HG02943 (cell line): ENCODE results near the gene USB1.

Experiments
- ATAC-seq: cut with Tn5 transposase; IDR thresholded peaks from one replicate; pipeline ENCODE4 v1.9.1; 2021; ENCODE audit warnings: mild to moderate bottlenecking, low read depth, moderate library complexity; ENCODE audit not compliant: unreplicated experiment

Gene USB1

GRCh38 chr16:58013201-58013956 is 12.2 kb downstream of the USB1 start:
- ATAC-seq = no peak

GRCh38 chr16:58016840-58017446 is 15.7 kb downstream of the USB1 start:
- no peak for ATAC-seq

GRCh38 chr16:58018803-58019202 is 17.6 kb downstream of the USB1 start:
- no peak for ATAC-seq

GRCh38 chr16:58019866-58020538 is 18.8 kb downstream of the USB1 start:
- no peak for ATAC-seq

GRCh38 chr16:58020628-58021521 is 19.7 kb downstream of the USB1 start:
- no peak for ATAC-seq

- no peak for ATAC-seq
Observed at GRCh38 chr16:58021661-58022551, 20.7 kb downstream of the USB1 start.

GRCh38 chr16:58022601-58023371 is 21.6 kb downstream of the USB1 start:
- no peak for ATAC-seq

- no peak for ATAC-seq
Observed at GRCh38 chr16:58024486-58025350, 23.5 kb downstream of the USB1 start.

GRCh38 chr16:58025351-58026138 is 24.3 kb downstream of the USB1 start, which contains the start of gene MMP15:
MMP15 (plus strand) TSS chr16:58025754; CDS start chr16:58026351, 597 bp downstream.
- ATAC-seq = no peak

- ATAC-seq = no peak
Observed at GRCh38 chr16:58026139-58026704, 25.0 kb downstream of the USB1 start.

- ATAC-seq = no peak
Observed at GRCh38 chr16:58026705-58027160, 25.5 kb downstream of the USB1 start.

GRCh38 chr16:58027161-58027915 is 26.1 kb downstream of the USB1 start:
- no peak for ATAC-seq

GRCh38 chr16:58027916-58028455 is 26.8 kb downstream of the USB1 start:
- ATAC-seq = no peak

GRCh38 chr16:58028541-58029070 is 27.4 kb downstream of the USB1 start:
- no peak for ATAC-seq

GRCh38 chr16:58029410-58029809 is 28.2 kb downstream of the USB1 start:
- no peak for ATAC-seq
